GM12872 (cell line): ENCODE results near the gene MIX23.

Source experiments
- TF ChIP-seq, protein P1 (sequence below): IDR thresholded peaks from 3 replicates; pipeline ENCODE4 v1.5.1; 2011; ENCODE audit warnings: low read depth, mild to moderate bottlenecking, low read length, moderate library complexity; ENCODE audit not compliant: insufficient read depth

Gene MIX23

DNA sequence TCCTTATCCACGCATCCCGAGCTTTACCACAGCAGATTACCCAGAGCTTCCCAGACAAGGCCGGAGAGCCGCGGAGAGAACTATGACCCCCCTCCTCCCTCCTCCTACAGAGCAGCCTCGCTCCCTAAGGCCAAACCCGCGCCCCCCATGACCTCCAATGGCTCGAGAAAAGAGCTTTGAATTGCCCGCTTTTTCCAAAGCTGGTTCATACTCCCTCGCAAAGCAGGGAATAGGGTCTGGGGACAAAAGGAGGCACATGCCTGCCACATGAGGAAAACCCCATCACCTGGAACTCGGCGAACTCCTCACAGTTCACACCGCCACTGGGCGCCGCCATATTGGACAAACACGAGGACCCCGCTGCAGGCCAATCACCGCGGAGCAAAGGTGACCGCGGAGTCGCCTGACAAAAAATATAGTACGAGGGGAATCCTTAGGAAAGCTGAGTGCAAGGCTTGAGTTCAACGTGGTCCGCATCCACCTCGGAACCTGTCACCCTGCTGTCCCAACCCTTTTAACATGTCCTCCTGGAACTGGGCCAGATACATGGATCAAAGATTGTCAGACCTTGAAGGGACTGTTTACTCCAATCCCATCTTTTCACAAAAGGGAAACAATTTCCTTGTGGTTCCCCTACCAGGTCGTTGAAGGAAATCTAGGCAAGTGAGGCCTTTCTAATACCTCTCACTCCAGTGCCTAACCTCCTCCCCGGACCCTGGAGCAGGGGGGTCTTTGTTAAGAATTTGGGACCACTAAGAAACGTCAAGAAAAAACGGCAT, at the start of gene MIX23:
MIX23 (minus strand) TSS at position 344 of the 779 bp plus-strand sequence; CDS start at position 337, 7 bp downstream.
- TF ChIP-seq, protein P1, sequence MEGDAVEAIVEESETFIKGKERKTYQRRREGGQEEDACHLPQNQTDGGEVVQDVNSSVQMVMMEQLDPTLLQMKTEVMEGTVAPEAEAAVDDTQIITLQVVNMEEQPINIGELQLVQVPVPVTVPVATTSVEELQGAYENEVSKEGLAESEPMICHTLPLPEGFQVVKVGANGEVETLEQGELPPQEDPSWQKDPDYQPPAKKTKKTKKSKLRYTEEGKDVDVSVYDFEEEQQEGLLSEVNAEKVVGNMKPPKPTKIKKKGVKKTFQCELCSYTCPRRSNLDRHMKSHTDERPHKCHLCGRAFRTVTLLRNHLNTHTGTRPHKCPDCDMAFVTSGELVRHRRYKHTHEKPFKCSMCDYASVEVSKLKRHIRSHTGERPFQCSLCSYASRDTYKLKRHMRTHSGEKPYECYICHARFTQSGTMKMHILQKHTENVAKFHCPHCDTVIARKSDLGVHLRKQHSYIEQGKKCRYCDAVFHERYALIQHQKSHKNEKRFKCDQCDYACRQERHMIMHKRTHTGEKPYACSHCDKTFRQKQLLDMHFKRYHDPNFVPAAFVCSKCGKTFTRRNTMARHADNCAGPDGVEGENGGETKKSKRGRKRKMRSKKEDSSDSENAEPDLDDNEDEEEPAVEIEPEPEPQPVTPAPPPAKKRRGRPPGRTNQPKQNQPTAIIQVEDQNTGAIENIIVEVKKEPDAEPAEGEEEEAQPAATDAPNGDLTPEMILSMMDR, result no peak

DNA sequence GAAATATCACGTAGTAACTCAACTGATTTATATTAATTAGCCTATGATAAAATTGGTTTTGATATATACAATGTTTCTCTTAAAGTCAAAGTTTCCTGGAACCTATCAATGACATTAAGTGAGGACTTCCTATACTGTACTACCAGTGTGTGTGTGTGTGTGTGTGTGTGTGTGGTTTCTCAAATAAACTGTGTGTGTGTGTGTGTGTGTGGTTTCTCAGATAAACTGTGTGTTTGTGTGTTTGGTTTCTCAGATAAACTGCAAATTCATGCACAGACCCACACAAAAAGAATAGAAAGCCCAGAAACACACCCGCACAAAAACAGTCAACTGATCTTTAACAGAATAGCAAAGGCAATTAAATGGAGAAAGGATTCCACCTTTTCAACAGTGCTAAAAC, 47.3 kb upstream of the MIX23 start:
- TF ChIP-seq, protein P1, result no peak

DNA sequence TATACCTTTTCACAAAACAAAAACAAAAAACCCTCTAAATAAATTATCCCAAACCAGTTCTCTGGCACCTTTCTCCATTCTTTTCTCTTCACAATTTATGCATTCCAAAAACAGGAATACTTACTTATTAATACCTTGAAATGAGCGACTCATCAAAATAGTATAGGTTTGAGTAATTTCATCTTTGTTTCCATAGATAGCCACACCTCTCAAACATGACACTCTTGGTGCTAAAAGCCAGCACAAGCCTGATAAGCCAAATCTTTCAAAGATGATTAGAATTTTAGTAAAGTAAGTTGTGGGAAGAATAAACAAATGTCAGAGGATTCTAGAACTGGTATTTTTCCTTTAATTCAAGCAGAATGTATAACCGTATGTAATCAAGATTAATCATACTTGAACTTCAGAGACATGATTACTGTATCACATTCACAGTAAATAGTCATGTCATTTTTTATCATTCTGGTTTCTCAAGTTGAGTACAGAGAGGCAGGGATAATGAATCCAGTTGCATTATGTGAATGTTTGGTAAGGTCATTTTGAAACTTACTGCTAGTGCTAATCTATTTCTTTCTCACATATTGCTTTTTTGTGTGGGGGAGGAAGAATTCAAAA, 44.9 kb upstream of the MIX23 start:
- TF ChIP-seq, protein P1, result no peak

DNA sequence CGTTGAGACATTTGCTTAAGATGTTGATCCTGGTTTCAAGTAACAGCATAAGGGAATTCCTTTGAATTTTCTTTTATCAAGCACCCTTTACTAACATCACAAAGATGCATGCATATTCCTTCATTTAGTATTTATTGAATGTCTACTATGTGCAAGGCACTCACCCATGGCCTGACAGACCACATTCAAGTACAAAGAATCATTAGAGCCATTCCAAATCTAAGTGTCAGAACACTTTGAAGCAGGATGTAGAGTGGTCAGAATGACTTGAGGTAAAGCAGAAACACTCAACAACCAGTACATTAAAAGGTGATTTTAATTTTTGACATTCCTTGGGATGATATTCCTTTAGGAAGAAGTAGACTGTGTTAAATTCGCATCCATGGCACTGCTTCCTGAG, 38.8 kb upstream of the MIX23 start:
- TF ChIP-seq, protein P1, result no peak

DNA sequence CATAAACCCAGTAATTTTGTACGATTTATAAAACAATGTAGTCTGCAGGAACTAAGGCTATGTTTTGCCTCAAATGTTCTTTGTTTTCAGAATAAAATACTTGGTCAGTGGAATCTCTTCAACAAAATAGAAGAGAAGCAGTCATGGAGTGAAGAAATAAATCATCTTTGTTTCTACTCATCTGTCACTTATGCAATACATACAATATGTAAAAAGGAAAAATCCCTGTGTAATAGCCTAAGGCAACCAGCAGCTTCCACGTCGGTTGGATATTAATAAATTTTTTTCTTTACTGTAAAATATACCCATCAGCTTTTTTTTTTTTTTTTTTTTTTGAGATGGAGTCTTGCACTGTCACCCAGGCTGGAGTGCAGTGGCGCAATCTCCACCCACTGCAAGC, 38.1 kb upstream of the MIX23 start:
- TF ChIP-seq, protein P1, result no peak

DNA sequence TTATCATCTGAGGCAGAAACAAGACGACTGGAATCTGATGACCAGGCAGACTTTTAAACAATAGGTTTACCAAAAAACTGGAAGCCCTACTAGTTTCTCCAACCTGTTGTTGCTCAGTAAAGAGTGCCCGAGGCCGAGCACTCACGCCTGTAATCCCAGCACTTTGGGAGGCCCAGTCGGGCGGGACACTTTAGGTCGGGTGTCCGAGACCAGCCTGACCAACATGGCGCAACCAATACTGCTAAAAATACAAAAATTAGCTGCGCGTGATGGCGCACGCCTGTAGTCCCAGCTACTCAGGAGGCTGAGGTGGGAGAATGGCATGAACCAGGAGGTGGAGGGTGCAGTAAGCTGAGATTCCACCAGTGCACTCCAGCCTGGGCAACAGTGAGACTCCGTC, 33.9 kb upstream of the MIX23 start:
- TF ChIP-seq, protein P1, result no peak

DNA sequence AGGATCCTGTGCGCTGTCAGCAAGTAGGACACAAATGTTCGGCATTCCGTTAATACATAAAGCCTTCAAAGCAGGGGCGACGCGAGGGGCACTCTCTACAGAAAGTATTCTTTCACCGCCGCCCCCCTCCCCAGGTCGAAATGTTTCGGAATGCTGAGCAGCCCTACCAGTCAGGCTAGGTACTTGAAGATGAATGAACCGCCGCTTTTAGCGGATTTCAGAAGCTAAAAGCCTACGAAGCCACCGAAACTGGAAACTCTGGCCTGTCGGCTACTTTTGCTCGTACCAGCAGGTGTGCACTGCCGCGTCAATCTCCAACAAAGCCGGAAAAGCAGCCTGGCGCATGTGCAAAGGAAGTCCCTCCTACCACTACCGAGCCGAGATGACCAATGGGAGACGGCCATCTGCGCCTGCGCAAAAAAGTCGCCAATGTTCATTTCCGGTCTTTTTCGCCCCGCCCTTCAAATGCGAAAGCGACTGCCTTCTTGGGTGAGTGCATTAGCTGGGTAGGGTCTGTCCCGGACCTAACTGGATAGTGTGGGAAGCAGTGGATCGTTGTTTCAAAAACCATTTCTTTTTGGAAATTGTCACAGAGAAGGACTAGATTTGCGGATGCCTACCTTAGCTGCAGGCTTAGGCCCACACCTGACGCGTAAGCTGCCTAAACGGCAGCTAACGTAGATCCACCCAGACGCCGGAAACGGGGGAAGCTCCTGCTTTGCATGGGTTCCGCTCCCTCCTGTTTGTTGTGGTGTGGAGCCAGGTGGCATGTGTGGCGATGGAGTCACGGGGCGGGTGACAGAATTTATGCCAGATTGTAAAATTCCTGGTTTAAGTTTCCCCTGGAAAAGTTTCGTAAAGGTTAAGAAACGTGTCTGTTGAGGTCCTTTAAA, 33.0 kb upstream of the MIX23 start, which contains the start of gene WDR5B:
WDR5B (minus strand) TSS at position 301 of the 893 bp plus-strand sequence. CDS start 534 bp downstream, outside the sequence.
- TF ChIP-seq, protein P1, result peak; percentile 21; the same call in 1 of the 3 replicates
